HCT116 (cell line): ENCODE measurements around the gene ACTR6. TPM values are rescaled to one million over a fixed set of nuclear protein-coding genes. Genes with fewer than 3 reads are reported as not detected.

Experiments
- ATAC-seq: fragments of 200-7000 bp; cut with Tn5 transposase; 2 replicates; pipeline ENCODE4 v1.9.1; 2020; ENCODE audit warnings: mild to moderate bottlenecking, moderate library complexity
- BruUV-seq: library from RNA; stranded (reverse); fragments of 400-500 nt; replicated peaks from 2 replicates; lab custom pipeline; 2021; lab: Mats Ljungman, UMichigan
- CTCF ChIA-PET: fragments of 300-600 bp; sonication (Branson Sonifier 250); formaldehyde crosslinking; loops from one replicate; lab custom pipeline; 2021; ENCODE audit warnings: antibody characterized with exemption; lab: Charles Lee
- POLR2A ChIA-PET: fragments of 300-600, 350-600 bp; sonication (Branson Sonifier 250); formaldehyde crosslinking; loops from one replicate; lab custom pipeline; 2021; ENCODE audit warnings: antibody characterized with exemption; lab: Charles Lee
- RAD21 ChIA-PET, 2 experiments: fragments of 300-600 bp; sonication (Branson Sonifier 250); formaldehyde crosslinking; loops; one replicate each; lab custom pipeline; 2023; ENCODE audit warnings: low total read pairs in 2 of 2; ENCODE audit not compliant: uncharacterized antibody in 2 of 2, unreplicated experiment in 2 of 2, low non-redundant PET in 1 of 2; lab: Charles Lee
- DNase-seq: peaks from one replicate; pipeline ENCODE4 v3.0.0-alpha.2; 2010; ENCODE audit warnings: low read depth, low spot score
- H2AFZ ChIP-seq: fragments of 200-600 bp; shearing (Covaris generic), sonication (generic); 2 replicates; pipeline ENCODE4 v1.6.1; 2017; ENCODE audit warnings: low read depth, mixed run types, mixed read lengths, antibody characterized with exemption, low read length; ENCODE audit not compliant: poor library complexity, severe bottlenecking
- H3K27ac ChIP-seq: 2 replicates; pipeline ENCODE4 v1.5.1; 2012; ENCODE audit warnings: low read depth, low read length
- H3K27me3 ChIP-seq: fragments of 200-600 bp; sonication (generic); 2 replicates; pipeline ENCODE4 v1.6.1; 2016; ENCODE audit warnings: mixed run types, low read length, mixed read lengths; ENCODE audit not compliant: insufficient read depth
- H3K36me3 ChIP-seq, 2 experiments: fragments of 200-500 bp in 1 of 2; fragments of 200-600 bp in 1 of 2; sonication (Bioruptor generic) in 1 of 2; sonication (generic) in 1 of 2; 2 replicates each; pipeline versions ENCODE4 v1.5.1 to v1.6.1; 2014 to 2016; ENCODE audit warnings: low read length in 2 of 2, inconsistent platforms in 1 of 2, mixed read lengths in 1 of 2, mixed run types in 1 of 2; ENCODE audit not compliant: insufficient read depth in 2 of 2, control insufficient read depth in 1 of 2
- H3K4me1 ChIP-seq, 2 experiments: fragments of 200-600 bp in 1 of 2; sonication (generic) in 1 of 2; 2 replicates each; pipeline versions ENCODE4 v1.5.1 to v1.6.1; 2012 to 2017; ENCODE audit warnings: low read length in 2 of 2, inconsistent platforms in 1 of 2, mild to moderate bottlenecking in 1 of 2, mixed read lengths in 1 of 2, mixed run types in 1 of 2, moderate library complexity in 1 of 2; ENCODE audit not compliant: insufficient read depth in 2 of 2, control insufficient read depth in 1 of 2
- H3K4me2 ChIP-seq: fragments of 200-600 bp; sonication (generic); 2 replicates; pipeline ENCODE4 v1.6.1; 2017; ENCODE audit warnings: mixed run types, low read length, mixed read lengths
- H3K4me3 ChIP-seq, 2 experiments: fragments of 200-600 bp in 1 of 2; sonication (generic) in 1 of 2; replicated peaks in 1 of 2; 2 replicates each; pipeline ENCODE4 v1.5.1; 2011 to 2016; ENCODE audit warnings: low read length in 2 of 2, control low read depth in 1 of 2, low read depth in 1 of 2, mild to moderate bottlenecking in 1 of 2, mixed read lengths in 1 of 2, mixed run types in 1 of 2
- H3K79me2 ChIP-seq: fragments of 200-600 bp; sonication (generic); 2 replicates; pipeline ENCODE4 v1.6.1; 2017; ENCODE audit warnings: mild to moderate bottlenecking, mixed run types, low read length, moderate library complexity, mixed read lengths; ENCODE audit not compliant: insufficient read depth
- H3K9ac ChIP-seq: fragments of 200-600 bp; sonication (generic); 2 replicates; pipeline ENCODE4 v1.6.1; 2016; ENCODE audit warnings: low read length, mixed read lengths
- H3K9me2 ChIP-seq: fragments of 200-600 bp; sonication (generic), shearing (Covaris generic); 2 replicates; pipeline ENCODE4 v1.6.1; 2017; ENCODE audit warnings: mixed run types, mild to moderate bottlenecking, moderate library complexity; ENCODE audit not compliant: insufficient read depth
- H3K9me3 ChIP-seq, 2 experiments: fragments of 200-500 bp in 1 of 2; fragments of 200-600 bp in 1 of 2; sonication (Bioruptor generic) in 1 of 2; sonication (generic) in 1 of 2; 2 replicates each; pipeline ENCODE4 v1.6.1; 2014 to 2017; ENCODE audit warnings: low read length in 2 of 2, mixed read lengths in 2 of 2, inconsistent platforms in 1 of 2, low read depth in 1 of 2, mild to moderate bottlenecking in 1 of 2, mixed run types in 1 of 2, moderate library complexity in 1 of 2; ENCODE audit not compliant: control insufficient read depth in 1 of 2, insufficient read depth in 1 of 2
- H4K20me1 ChIP-seq: fragments of 200-600 bp; sonication (generic), shearing (Covaris generic); 2 replicates; pipeline ENCODE4 v1.6.1; 2017; ENCODE audit warnings: mixed run types, mild to moderate bottlenecking, moderate library complexity; ENCODE audit not compliant: insufficient read depth
- CTCF ChIP-seq, 3 experiments: fragments of 200-600 bp in 1 of 3; sonication (generic) in 1 of 3; IDR thresholded peaks in 2 of 3; conservative IDR thresholded peaks in 1 of 3; 2 replicates each; pipeline ENCODE4 v1.5.1; 2012 to 2017; ENCODE audit warnings: low read depth in 2 of 3, low read length in 2 of 3, antibody characterized with exemption in 1 of 3, borderline replicate concordance in 1 of 3, control low read depth in 1 of 3, mild to moderate bottlenecking in 1 of 3, mixed read lengths in 1 of 3, mixed run types in 1 of 3, moderate library complexity in 1 of 3; ENCODE audit not compliant: insufficient read depth in 1 of 3
- ELF1 ChIP-seq: IDR thresholded peaks from 2 replicates; pipeline ENCODE4 v1.6.1; 2012; ENCODE audit warnings: low read depth, borderline replicate concordance
- JUND ChIP-seq: IDR thresholded peaks from 2 replicates; pipeline ENCODE4 v1.6.1; 2012
- RAD21 ChIP-seq: IDR thresholded peaks from 2 replicates; pipeline ENCODE4 v1.6.1; 2012; ENCODE audit warnings: low read depth, mild to moderate bottlenecking
- SIN3A ChIP-seq: IDR thresholded peaks from 2 replicates; pipeline ENCODE4 v1.6.1; 2012; ENCODE audit warnings: low read depth
- SRF ChIP-seq: IDR thresholded peaks from 2 replicates; pipeline ENCODE4 v1.6.1; 2012; ENCODE audit warnings: low read depth
- TCF7L2 ChIP-seq: IDR thresholded peaks from 2 replicates; pipeline ENCODE4 v1.7.0; 2011; ENCODE audit warnings: borderline replicate concordance, inconsistent platforms; ENCODE audit not compliant: insufficient read depth, insufficient read length; ENCODE audit errors: extremely low read depth
- YY1 ChIP-seq: IDR thresholded peaks from 2 replicates; pipeline ENCODE4 v1.6.1; 2011; ENCODE audit warnings: low read length, low read depth, moderate library complexity, mild to moderate bottlenecking; ENCODE audit not compliant: insufficient replicate concordance; ENCODE audit errors: extremely low read depth
- ZFX ChIP-seq: fragments of 450-650 bp; IDR thresholded peaks from 2 replicates; pipeline ENCODE4 v1.6.1; 2017
- intact Hi-C: fragments of 100-400 bp; cut with micrococcal nuclease; formaldehyde crosslinking; loops from 2 replicates; pipeline ENCODE4 v1.10.0; 2022
- total RNA-seq: library from RNA; stranded (reverse); gene quantifications from one replicate; pipeline ENCODE4 v1.2.1, GENCODE V29; 2021; ENCODE audit not compliant: unreplicated experiment
- TF ChIP-seq, protein P1 (sequence below): IDR thresholded peaks from 2 replicates; pipeline ENCODE4 v1.6.1; 2011; ENCODE audit warnings: mild to moderate bottlenecking, low read length, moderate library complexity; ENCODE audit not compliant: insufficient replicate concordance; ENCODE audit errors: extremely low read depth
- TF ChIP-seq, protein P2 (sequence below): IDR thresholded peaks from 2 replicates; pipeline ENCODE4 v1.6.1; 2012

ACTR6 gene
- total RNA-seq, 1 experiment from 2014 or later = 40.4 TPM

- no peaks in the 10 kb centered on the region for H3K27me3 ChIP-seq
- no peaks in the 10 kb centered on the region for H3K4me1 ChIP-seq
- ChIA-PET CTCF (no interaction called here), RAD21 (no interaction called here), POLR2A (no interaction called here)
- intact Hi-C loops = no loop called here
- no TSS peak for BruUV-seq
- H3K4me3 ChIP-seq = no peak overlapping the region
- no peak overlapping the region for H2AFZ ChIP-seq
- H3K36me3 ChIP-seq = no peaks in the 10 kb centered on the region
- ATAC-seq (no peak), DNase-seq (no peak)
- no peaks in the 10 kb centered on the region for H3K9me3 ChIP-seq
- no peak overlapping the region for H3K9ac ChIP-seq
- no peaks in the 10 kb centered on the region for H3K79me2 ChIP-seq
- H3K9me2 ChIP-seq = no peaks in the 10 kb centered on the region
- H3K27ac ChIP-seq = no peak overlapping the region
- no peaks in the 10 kb centered on the region for H4K20me1 ChIP-seq
- no peak overlapping the region for H3K4me2 ChIP-seq
- TF ChIP-seq ZFX (no peak), YY1 (no peak), SIN3A (no peak), SRF (no peak), RAD21 (no peak), TCF7L2 (no peak), JUND (no peak), ELF1 (no peak), CTCF (IDR thresholded peaks at IDR 0.05 in 2 of 3, conservative IDR thresholded peaks at IDR 0.05 in 1 of 3; ENCODE audit: borderline replicate concordance in 1 of 3, insufficient read depth in 1 of 3, low read depth in 2 of 3, low read length in 2 of 3) (no peak)
- TF ChIP-seq, protein P1, sequence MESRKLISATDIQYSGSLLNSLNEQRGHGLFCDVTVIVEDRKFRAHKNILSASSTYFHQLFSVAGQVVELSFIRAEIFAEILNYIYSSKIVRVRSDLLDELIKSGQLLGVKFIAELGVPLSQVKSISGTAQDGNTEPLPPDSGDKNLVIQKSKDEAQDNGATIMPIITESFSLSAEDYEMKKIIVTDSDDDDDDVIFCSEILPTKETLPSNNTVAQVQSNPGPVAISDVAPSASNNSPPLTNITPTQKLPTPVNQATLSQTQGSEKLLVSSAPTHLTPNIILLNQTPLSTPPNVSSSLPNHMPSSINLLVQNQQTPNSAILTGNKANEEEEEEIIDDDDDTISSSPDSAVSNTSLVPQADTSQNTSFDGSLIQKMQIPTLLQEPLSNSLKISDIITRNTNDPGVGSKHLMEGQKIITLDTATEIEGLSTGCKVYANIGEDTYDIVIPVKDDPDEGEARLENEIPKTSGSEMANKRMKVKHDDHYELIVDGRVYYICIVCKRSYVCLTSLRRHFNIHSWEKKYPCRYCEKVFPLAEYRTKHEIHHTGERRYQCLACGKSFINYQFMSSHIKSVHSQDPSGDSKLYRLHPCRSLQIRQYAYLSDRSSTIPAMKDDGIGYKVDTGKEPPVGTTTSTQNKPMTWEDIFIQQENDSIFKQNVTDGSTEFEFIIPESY = no peak
- TF ChIP-seq, protein P2, sequence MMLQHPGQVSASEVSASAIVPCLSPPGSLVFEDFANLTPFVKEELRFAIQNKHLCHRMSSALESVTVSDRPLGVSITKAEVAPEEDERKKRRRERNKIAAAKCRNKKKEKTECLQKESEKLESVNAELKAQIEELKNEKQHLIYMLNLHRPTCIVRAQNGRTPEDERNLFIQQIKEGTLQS = no peak
Measured at GRCh38 chr12:100151769-100152168, 48.8 kb upstream of the ACTR6 start.
